Endothelial cell of hepatic sinusoid (primary cell): ENCODE data around the gene TTLL5.

ENCODE experiments used
- in situ Hi-C: cut with HindIII; loops from 2 replicates; pipeline ENCODE4 v1.10.0; 2017; ENCODE audit warnings: low sequenced_read_pairs

The TTLL5 gene

DNA sequence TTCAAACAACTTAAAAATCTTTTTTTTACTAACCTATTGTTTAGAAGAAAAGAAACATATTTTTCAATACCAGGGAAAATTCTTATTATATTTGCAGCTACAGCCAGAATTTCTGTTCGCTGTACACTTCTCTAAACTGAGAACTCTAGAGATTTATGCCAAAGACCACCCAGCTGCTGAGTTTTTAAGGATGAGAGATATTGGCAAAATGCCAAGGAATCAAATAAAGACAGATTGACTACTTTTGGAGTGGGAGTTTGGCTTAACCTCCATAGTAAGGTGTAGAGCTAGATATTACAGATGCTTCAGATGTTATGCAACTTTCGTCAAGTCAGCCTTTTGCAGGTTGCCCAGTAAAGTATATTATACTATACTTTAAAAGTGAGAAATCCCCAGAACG lies 71.8 kb downstream of the TTLL5 start:
- in situ Hi-C loops, result no loop called here

DNA sequence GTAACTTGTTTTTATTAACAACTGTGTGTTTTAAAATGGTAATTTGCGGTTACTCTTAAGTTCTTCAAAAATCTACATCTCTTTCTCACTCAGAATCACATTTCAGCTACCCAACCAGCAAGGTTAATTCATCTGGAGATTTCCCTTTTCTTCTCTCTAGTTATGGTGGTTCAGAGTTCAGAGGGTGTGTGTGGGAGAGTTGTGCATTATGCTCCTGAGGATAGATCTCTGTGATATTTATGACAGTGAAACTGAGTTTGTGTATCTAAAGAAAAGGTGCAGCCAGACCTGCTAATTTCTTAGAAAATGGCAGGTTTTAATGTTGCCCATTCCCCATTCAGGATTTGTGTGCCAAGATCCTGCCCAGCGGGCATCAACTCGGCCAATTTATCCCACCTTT lies 73.8 kb downstream of the TTLL5 start:
- in situ Hi-C loops, result no loop called here

GRCh38 chr14:75736845-75737485 lies 75.9 kb downstream of the TTLL5 start:
- in situ Hi-C loops, result no loop called here

DNA sequence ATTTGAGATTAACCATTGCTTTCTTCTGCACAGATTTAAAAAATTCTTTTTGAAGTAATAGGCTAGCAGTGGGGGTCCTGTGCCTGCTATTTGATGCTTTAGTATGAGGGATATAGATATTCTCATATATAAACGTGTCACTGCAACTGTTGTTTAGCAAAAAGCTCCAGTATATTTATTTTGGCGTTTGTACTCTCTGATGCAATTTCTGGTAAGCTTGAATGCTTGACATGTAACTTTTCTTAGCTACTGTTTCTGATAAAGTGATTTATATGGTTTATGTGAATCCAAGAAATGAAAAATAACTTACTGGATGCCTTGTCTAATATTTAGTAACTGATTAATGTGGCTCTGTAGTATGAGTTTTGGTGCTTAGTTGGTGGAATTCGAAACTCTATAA lies 77.1 kb downstream of the TTLL5 start:
- in situ Hi-C loops, result no loop called here

- in situ Hi-C loops, result no loop called here
Observed at GRCh38 chr14:75742867-75743266, 81.8 kb downstream of the TTLL5 start.

DNA sequence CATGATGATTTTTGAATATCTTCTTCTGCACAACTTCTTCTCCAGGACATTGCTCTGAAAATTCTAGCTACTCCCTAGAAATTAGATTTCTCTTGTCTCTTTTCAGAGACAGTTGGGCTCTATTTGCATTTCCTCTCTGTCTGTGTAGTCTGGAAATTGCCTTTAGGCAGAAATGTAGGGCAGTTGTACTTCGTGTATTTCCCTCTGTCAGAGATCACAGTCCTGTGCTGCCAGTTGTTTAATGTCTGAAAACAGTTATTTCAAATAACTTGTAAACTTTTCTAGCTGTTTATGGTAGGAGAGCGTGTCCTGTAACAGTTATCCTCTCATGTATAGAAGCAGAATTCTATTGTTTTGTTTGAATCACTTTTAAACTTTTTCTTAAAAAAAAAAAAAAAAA lies 86.9 kb downstream of the TTLL5 start:
- in situ Hi-C loops, result no loop called here

DNA sequence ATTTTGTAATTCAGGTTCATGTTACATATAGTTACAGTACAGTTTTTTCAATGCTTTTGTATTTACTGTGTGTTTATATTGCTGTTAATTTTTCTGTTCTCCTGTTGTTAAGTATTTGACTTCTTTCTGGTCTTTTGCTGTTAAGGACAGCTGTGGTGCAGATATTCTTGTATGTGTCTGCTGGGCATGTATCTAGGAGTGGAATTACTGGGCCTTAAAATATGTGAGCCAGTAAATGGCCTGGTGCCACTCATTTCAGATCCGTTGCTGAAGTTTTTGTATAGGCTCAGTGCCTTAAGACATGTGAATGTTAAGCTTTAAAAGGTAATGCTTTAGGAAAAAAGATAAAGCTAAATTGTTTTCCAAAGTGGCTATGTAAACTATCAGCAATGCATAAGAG lies 87.3 kb downstream of the TTLL5 start:
- in situ Hi-C loops, result no loop called here

- in situ Hi-C loops, result no loop called here
Observed at GRCh38 chr14:75751296-75751695, 90.2 kb downstream of the TTLL5 start.

- in situ Hi-C loops, result no loop called here
Observed at GRCh38 chr14:75752086-75752485, 91.0 kb downstream of the TTLL5 start.

DNA sequence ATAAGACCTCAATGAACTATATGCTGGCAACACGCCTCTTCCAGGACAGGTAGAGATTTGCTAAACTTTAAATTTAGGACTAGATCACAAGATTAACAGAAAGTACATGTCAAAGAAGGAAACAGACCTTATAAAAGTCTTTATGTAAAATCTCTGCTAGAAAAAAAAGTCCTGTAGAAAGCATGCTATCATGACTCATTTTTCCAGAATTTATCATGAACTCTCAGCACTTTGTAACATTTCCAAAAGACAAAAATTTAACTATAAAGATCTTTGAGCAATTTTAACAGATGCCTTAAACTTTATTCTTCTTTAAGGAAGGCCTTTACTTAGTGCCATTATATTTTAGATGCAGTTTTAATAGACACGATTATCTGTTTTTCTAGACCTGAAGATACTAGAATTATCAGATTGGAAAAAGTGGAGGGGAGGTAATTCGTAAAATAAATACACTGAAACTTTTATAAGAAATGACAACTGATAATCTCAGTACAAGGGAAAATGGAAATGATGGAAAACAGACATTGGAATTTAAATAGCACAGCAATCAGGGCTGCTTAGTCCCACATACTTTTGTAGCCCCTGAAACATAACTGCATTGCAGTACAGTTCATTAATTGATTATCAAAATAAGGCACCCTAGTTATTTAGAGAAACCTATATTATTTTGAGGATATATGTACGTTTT lies 92.0 kb downstream of the TTLL5 start:
- in situ Hi-C loops, result no loop called here

DNA sequence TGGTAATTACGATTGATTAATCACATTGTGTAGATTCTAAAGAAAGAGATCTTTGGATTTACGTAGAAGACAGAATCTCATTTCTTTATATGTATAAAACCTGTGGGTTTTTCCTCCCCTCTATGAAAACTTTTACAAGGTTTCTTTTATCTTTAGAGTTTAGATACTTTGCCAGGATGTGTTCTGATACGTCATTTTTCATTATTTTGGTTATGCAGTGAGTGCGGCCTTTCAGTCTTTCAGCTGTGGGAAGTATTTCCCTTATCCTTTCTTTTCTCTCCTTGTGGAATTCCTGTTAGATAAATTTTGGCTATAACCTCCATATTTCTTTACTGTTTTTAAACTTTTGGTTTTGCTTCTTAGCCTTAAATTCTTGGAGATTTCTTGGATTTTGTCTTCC lies 92.7 kb downstream of the TTLL5 start:
- in situ Hi-C loops, result no loop called here

DNA sequence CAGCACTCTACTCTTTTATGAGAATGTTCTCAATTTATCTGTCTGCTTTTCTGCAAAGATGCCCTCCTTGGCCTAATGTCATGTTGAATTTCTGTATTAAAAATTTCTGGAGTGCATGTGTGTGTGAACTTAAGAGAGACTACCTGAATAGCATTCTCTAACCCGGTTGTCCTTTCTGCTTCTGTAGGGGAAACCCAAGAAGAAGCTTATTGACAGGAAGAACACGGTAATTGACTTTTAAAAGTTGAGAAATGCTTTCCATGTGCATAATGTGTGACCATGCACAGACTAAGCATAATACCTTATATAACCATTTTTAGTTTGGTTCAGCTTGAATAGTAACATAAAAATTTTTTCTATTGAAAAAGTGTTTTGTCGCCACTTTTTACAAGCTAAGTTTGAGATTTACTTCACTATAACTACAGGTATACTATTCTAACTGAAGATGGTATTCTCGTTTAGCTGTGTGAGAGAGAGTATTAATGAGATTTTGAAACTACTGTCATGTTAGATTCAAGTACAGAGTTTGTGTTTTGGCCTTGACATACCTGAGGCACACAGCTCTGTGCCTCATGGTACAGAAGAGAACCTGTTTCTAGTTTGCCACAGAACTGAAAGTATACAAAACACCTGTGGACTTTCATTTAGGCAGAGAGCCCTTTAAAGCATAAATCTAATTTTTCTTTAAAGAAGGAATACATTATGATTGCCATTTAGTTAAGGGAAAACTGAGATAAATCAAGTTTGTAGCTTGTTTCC lies 96.8 kb downstream of the TTLL5 start:
- in situ Hi-C loops, result no loop called here

DNA sequence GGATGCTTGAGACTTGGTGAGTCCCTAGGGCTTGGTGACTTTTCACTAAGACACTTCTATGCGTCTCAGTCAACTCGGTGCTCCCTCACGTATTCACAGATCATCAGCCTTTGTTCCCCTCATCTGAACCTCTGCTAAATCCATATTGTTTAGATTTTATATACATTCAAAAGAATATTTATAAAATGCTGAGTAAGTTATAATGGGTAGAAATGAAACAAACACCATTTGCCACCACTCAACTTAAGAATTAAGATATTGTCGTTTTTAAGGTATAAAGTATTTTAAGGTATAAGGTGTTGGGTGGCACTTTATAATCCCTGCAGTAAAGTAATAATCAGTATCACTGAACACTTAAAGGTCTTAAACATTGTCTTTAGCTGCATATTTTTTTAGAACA lies 103.0 kb downstream of the TTLL5 start:
- in situ Hi-C loops, result no loop called here

GRCh38 chr14:75769047-75769685 lies 108.1 kb downstream of the TTLL5 start:
- in situ Hi-C loops, result loop anchor here (5.0 kb wide), 1 partner anchor 47 kb away; no protein-coding TSS in a partner anchor

DNA sequence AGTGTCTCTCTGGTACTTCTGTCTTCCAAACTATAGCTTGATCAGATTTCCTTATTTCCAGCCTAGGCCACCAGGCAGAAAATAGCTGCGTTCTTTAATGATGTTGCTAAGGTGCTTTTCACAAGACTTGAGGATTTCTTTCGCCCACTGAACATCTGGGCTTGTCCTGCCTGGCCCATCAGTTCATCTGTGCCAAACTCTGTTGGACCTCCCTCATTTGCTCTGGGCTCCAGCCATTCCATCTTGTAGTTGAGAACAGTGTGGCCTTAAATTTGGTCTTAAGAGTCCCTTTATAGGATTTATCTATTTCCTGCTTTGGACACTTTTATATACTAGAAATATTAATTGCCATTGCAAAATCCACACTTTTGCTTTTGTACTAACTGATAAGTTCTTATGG lies 109.6 kb downstream of the TTLL5 start:
- in situ Hi-C loops, result no loop called here

DNA sequence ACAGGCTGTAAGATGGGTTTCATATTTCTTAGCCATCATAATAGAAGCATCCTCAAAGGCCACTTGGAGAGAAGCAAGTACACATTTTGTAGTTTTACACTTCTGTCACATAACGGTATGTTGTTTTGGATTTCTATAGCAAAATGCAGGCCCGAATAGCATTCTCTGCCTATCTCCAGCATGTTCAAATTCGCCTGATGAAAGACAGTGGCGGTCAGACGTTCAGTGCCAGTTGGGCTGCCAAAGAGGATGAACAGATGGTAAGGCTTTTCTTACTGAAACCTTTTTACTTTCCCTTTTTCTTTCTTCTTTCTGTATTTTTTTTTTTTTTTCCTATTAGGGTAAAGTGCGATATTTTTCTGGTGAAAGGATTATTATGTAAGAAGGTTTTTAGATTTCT lies 110.5 kb downstream of the TTLL5 start:
- in situ Hi-C loops, result no loop called here

DNA sequence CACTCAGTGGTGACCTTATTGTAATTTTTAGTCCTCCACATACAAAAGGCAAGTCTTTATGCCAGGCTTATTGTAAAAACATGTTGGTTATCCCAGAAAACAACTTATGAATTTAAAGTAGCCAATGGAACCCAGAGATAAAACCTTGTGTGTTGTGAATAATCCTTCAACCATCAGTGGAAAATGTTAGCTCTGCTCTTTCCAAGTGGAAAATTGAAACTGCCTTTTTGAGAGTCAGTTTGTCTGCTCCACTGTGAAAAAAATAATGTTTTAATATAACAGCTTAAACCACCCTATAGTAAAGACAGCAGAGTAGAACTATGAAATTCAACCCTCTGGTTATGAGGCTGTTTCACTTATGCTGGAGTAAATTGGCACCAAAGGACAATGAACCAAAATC lies 112.0 kb downstream of the TTLL5 start:
- in situ Hi-C loops, result no loop called here

DNA sequence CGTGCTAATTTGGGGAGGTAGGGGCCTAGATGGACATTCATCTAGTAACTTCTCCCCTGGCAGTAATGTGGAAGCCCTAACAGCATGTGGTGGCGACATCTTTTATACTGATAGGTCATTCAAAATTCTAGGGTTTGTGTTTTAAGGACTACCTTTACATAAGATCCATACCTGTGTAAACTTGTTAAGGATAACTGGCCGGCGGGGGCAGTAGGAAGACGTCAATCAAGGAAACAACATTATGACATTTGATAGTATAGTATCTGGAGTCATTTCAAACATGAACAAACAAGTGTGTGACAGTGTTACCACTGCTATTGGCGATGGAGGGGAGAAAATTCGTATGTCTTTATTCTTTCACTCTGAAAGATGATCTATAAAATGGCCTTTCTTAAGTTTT lies 120.0 kb downstream of the TTLL5 start:
- in situ Hi-C loops, result no loop called here

DNA sequence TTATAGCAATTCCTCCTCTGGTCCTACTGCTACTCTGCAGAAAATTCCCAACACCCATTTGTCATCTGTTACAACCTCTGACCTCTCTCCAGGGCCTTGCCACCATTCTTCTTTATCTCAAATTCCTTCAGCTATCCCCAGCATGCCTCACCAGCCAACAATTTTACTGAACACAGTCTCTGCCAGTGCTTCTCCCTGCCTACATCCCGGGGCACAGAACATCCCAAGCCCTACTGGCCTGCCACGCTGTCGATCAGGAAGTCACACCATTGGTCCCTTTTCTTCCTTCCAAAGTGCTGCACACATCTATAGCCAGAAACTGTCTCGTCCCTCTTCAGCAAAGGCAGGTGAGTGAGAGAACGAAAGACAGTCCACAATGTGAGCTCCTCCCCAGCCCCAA lies 122.1 kb downstream of the TTLL5 start:
- in situ Hi-C loops, result no loop called here

DNA sequence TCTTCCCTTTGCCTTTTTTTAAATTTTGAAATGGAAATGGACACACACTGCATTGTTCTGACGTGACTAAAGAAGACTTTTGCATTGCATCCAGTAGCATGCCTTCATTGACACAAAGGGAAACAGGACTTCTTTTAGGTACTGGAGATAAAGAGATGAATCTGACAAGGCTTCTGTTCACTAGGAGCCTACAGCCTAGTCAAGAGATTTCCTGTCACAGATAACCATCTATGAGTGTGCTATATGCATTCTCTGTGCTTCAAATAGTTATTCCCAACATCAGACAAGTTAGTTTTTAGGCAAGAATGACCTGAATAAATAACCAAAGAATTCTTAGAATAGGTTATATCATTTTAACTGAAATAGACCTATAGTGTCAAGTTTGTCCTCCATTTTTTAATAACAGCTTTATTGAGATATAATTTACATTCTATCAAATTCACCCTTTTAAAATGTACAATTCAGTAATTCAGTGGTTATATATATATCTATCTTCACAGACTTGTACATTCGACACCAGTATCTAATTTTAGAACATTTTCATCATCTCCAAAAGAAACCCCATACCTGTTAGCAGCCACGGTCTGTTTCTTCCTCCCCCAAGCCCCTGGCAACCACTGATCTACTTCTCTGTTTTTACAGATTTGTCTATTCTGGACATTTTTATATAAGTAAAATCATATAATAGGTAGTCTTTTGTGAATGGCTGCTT lies 122.7 kb downstream of the TTLL5 start:
- in situ Hi-C loops, result no loop called here

DNA sequence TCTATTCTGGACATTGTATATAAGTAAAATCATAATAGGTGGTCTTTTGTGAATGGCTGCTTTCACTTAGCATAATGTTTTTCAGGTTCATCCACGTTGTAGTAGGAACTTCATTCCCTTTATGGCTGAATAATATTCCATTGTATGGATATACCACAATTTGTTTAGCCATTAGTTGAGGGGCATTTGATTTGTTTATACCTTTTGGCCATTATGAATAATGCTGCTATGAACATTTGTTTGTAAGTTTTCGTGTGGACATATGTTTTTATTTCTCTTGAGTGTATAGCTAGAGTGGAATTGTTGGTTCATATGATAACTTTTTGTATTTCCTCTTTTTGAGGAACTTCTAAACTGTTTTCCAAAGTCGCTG lies 123.3 kb downstream of the TTLL5 start:
- in situ Hi-C loops, result no loop called here
